K562 (cell line): ENCODE data around the gene KPNB1. TPM values are rescaled to one million over a fixed set of nuclear protein-coding genes. Genes with fewer than 3 reads are reported as not detected.

ENCODE experiments used
- ATAC-seq: fragments of 200-7000 bp; cut with Tn5 transposase; 3 replicates; pipeline ENCODE4 v1.9.1; 2020; ENCODE audit warnings: moderate library complexity
- BruUV-seq: library from RNA; stranded (reverse); fragments of 400-500 nt; replicated peaks from 2 replicates; lab custom pipeline; 2021; lab: Mats Ljungman, UMichigan
- CTCF ChIA-PET: fragments of 300-600 bp; formaldehyde crosslinking; extraction: SDS; loops from one replicate; lab custom pipeline; 2021; ENCODE audit warnings: low intra/inter-chr PET ratio; lab: Yijun Ruan, JAX
- POLR2A ChIA-PET: fragments of 300-600, 350-650 bp; sonication (Branson Sonifier 250); formaldehyde crosslinking; extraction: SDS; loops from one replicate; lab custom pipeline; 2021; ENCODE audit warnings: antibody characterized with exemption, inconsistent platforms; lab: Yijun Ruan, JAX
- DNase-seq, 4 experiments: peaks; one replicate each; pipeline versions ENCODE4 v3.0.0 to v3.0.0-alpha.2; 2011 to 2018; ENCODE audit warnings: low spot score in 3 of 4, mixed read lengths in 3 of 4; ENCODE audit errors: extremely low read depth in 1 of 4
- FAIRE-seq: peaks from 2 replicates; lab custom pipeline; 2011; peaks lifted over from hg19 to GRCh38; lab: Jason Lieb, UNC
- H2AFZ ChIP-seq: 2 replicates; pipeline ENCODE4 v1.6.0; 2011; ENCODE audit warnings: low read depth, low read length, control low read depth, inconsistent platforms
- H3K27ac ChIP-seq: fragments of 200-600 bp; 3 replicates; pipeline ENCODE4 v1.8.0; 2011; ENCODE audit warnings: low read depth, mild to moderate bottlenecking, control low read depth, inconsistent platforms, low read length, moderate library complexity, mixed read lengths; ENCODE audit errors: extremely low read depth
- H3K27me3 ChIP-seq, 2 experiments: fragments of 300-600 bp in 1 of 2; 2 replicates in 1 of 2; 3 replicates in 1 of 2; pipeline versions ENCODE4 v1.6.0 to v1.8.0; 2011; ENCODE audit warnings: inconsistent platforms in 2 of 2, low read length in 2 of 2, mild to moderate bottlenecking in 1 of 2, mixed read lengths in 1 of 2, moderate library complexity in 1 of 2; ENCODE audit not compliant: control insufficient read depth in 2 of 2, insufficient read depth in 2 of 2
- H3K36me3 ChIP-seq: fragments of 300-600 bp; 3 replicates; pipeline ENCODE4 v1.8.0; 2011; ENCODE audit warnings: mild to moderate bottlenecking, low read length, inconsistent platforms; ENCODE audit not compliant: control insufficient read depth, insufficient read depth
- H3K4me1 ChIP-seq, 2 experiments: fragments of 200-600 bp in 1 of 2; replicated peaks in 1 of 2; 2 replicates in 1 of 2; 3 replicates in 1 of 2; pipeline versions ENCODE4 v1.5.1 to v1.8.0; 2011; ENCODE audit warnings: inconsistent platforms in 2 of 2, low read length in 2 of 2, mild to moderate bottlenecking in 1 of 2, mixed read lengths in 1 of 2, moderate library complexity in 1 of 2; ENCODE audit not compliant: control insufficient read depth in 2 of 2, insufficient read depth in 2 of 2
- H3K4me2 ChIP-seq: 2 replicates; pipeline ENCODE4 v1.6.1; 2011; ENCODE audit warnings: low read length, control low read depth, inconsistent platforms, mixed read lengths; ENCODE audit not compliant: insufficient read depth
- H3K4me3 ChIP-seq: fragments of 200-600 bp; sonication (generic), shearing (Covaris generic); 2 replicates; pipeline ENCODE4 v1.5.1; 2016; ENCODE audit warnings: control low read depth, inconsistent platforms
- H3K79me2 ChIP-seq: fragments of 200-600 bp; 3 replicates; pipeline ENCODE4 v1.8.0; 2011; ENCODE audit warnings: low read length, inconsistent platforms; ENCODE audit not compliant: control insufficient read depth, insufficient read depth
- H3K9ac ChIP-seq, 2 experiments: 2 replicates each; pipeline versions ENCODE4 v1.6.0 to v1.6.1; 2011; ENCODE audit warnings: low read depth in 2 of 2, low read length in 2 of 2, control low read depth in 1 of 2, inconsistent platforms in 1 of 2, mild to moderate bottlenecking in 1 of 2, mixed read lengths in 1 of 2; ENCODE audit not compliant: insufficient read depth in 1 of 2
- H3K9me1 ChIP-seq: one replicate; pipeline ENCODE4 v1.6.0; 2011; ENCODE audit warnings: inconsistent platforms, mild to moderate bottlenecking, low read length, moderate library complexity; ENCODE audit not compliant: control insufficient read depth, insufficient read depth
- H3K9me3 ChIP-seq: replicated peaks from 2 replicates; pipeline ENCODE4 v1.5.1; 2011; ENCODE audit warnings: low read depth, low read length, inconsistent platforms; ENCODE audit not compliant: control insufficient read depth, insufficient read depth
- H4K20me1 ChIP-seq: replicated peaks from 2 replicates; pipeline ENCODE4 v1.6.1; 2011; ENCODE audit warnings: low read length, inconsistent platforms, mixed read lengths; ENCODE audit not compliant: control insufficient read depth, insufficient read depth
- MAFF ChIP-seq: IDR thresholded peaks from 2 replicates; pipeline ENCODE4 v1.6.1; 2012; ENCODE audit warnings: low read length, improper control_type of control experiment
- TCFL5 ChIP-seq: fragments of 250-450 bp; sonication (Bioruptor Pico); conservative IDR thresholded peaks from 2 replicates; pipeline ENCODE4 v1.6.1; 2021; ENCODE audit warnings: mild to moderate bottlenecking, moderate library complexity, matching md5 sums
- ZNF583 ChIP-seq: fragments of 250-450 bp; sonication (Bioruptor Pico); IDR thresholded peaks from 2 replicates; pipeline ENCODE4 v1.4.0; 2020
- WGBS: fragments of 100-300 bp; shearing (Covaris generic); methylation state at CpG from one replicate; pipeline ENCODE4 v1.1.6; 2016; ENCODE audit warnings: low coverage, mixed read lengths; ENCODE audit not compliant: insufficient coverage; ENCODE audit errors: missing lambda C conversion rate; 5-methylcytosine and 5-hydroxymethylcytosine counted together
- in situ Hi-C: fragments of 300-500 bp; cut with MboI; formaldehyde crosslinking; loops from 4 replicates; pipeline ENCODE4 v1.15.0; 2018; ENCODE audit warnings: inconsistent platforms, mixed read lengths
- intact Hi-C: fragments of 100-400 bp; cut with micrococcal nuclease; formaldehyde crosslinking; loops from 2 replicates; pipeline ENCODE4 v1.14.2; 2022
- polyA plus RNA-seq, 8 experiments: library from polyadenylated mRNA; depleted of rRNA in 4 of 8; stranded (reverse) in 5 of 8; unstranded in 3 of 8; fragments of >200 nt; fragmentation: Nextera tagmentation in 2 of 8; fragmentation: Illumina TruSeq in 1 of 8; extraction: Ambion mirVana in 2 of 8; extraction: Trizol in 1 of 8; gene quantifications; 2 replicates each; pipeline versions ENCODE4 v1.2.1 to v1.2.3, GENCODE V29; 2011 to 2014; ENCODE audit warnings: inconsistent platforms in 1 of 8, missing spikeins in 1 of 8
- total RNA-seq, 7 experiments: library from RNA; depleted of rRNA in 6 of 7; stranded (reverse); fragments of >200 nt in 6 of 7; fragmentation: Illumina TruSeq in 2 of 7; extraction: Trizol in 2 of 7; gene quantifications; 2 replicates each; pipeline versions ENCODE4 v1.2.1 to v1.2.3, GENCODE V29; 2011 to 2021; ENCODE audit warnings: low replicate concordance in 1 of 7
- TF ChIP-seq, protein P1 (sequence below): fragments of 250-450 bp; sonication (Bioruptor Pico); IDR thresholded peaks from 2 replicates; pipeline ENCODE4 v1.5.0; 2020; ENCODE audit warnings: mild to moderate bottlenecking, borderline replicate concordance

The KPNB1 gene
- total and polyA plus RNA-seq, 9 of the 15 experiments (the other 6 are each of a cell fraction or from before 2014, with no cell fraction given) = 154 to 622 (median 354) TPM

DNA sequence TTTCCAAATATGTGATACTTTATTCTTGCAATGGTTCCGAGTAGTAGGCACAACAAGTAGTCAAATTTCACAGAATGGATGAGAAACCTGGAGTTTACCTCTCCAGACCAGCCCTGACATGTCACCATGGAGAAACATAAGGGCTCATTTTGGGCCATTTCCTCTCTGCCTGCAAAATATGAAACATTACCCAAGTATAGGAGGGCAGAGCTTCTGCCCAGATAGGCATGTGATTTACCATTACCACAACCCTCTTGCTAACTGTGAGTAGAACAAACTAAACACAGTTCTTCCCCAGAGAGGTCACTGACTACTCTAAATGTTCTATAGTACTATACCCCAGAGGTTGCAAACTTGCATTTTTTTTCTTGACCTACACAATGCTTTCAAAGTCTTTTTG lies 15.7 kb upstream of the KPNB1 start (continued):
- TF ChIP-seq ZNF583 (CRISPR knock-in tag) = no peak

GRCh38 chr17:47634870-47635269 lies 14.8 kb upstream of the KPNB1 start:
- Histone ChIP-seq H3K4me2 (no peak overlapping the region), H3K9me1 (no peaks in the 10 kb centered on the region), H3K27me3 (no peaks in the 10 kb centered on the region), H3K36me3 (no peaks in the 10 kb centered on the region), H3K9ac (no peak overlapping the region), H3K27ac (no peak overlapping the region), H3K9me3 (no peaks in the 10 kb centered on the region), H3K4me3 (no peak overlapping the region), H4K20me1 (no peaks in the 10 kb centered on the region), H3K79me2 (no peaks in the 10 kb centered on the region), H3K4me1 (peaks cover 0 to 7% of the 10 kb centered on the region in 2 experiments; a peak in 3 of 5 replicates), H2AFZ (no peak overlapping the region)
- in situ Hi-C loops (no loop called here), intact Hi-C loops (no loop called here)
- 76% methylated on average over 3 of the region's 3 CpGs for WGBS
- ATAC-seq (no peak), FAIRE-seq (no peak), DNase-seq (no peak)
- TF ChIP-seq, protein P1, sequence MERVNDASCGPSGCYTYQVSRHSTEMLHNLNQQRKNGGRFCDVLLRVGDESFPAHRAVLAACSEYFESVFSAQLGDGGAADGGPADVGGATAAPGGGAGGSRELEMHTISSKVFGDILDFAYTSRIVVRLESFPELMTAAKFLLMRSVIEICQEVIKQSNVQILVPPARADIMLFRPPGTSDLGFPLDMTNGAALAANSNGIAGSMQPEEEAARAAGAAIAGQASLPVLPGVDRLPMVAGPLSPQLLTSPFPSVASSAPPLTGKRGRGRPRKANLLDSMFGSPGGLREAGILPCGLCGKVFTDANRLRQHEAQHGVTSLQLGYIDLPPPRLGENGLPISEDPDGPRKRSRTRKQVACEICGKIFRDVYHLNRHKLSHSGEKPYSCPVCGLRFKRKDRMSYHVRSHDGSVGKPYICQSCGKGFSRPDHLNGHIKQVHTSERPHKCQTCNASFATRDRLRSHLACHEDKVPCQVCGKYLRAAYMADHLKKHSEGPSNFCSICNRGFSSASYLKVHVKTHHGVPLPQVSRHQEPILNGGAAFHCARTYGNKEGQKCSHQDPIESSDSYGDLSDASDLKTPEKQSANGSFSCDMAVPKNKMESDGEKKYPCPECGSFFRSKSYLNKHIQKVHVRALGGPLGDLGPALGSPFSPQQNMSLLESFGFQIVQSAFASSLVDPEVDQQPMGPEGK = no peak
- TF ChIP-seq MAFF = no peak
- TF ChIP-seq TCFL5 (CRISPR knock-in tag) = no peak
- POLR2A ChIA-PET = interaction anchor here (0.7 to 3.4 kb wide), 2 partner anchors 15 to 430 kb away, joined by 4 to 19 read pairs; partner anchors contain the start of gene KPNB1
- no TSS peak for BruUV-seq
- CTCF ChIA-PET = no interaction called here
